Measurements from ENCODE around the gene RALGPS1.

DNA sequence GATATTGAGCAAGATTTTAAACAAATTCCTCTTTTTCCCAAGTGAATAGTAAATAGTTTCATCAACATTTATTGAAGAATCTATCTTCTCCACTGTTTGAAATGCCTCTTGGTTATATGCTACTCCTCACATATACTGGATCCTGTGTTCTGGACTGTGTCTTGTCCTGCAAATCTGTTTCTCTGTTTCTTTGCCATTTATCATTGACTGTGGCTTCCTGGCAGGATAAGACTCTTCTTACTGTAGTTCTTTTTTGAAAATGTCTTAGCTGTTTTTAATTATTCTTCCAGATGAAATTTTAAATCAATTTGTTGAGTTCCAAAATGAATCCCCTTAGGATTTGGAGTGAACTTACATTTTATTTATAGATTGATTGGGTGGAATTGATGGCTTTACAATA is 27.8 kb downstream of the RALGPS1 start:
- TF ChIP-seq, protein P1, sequence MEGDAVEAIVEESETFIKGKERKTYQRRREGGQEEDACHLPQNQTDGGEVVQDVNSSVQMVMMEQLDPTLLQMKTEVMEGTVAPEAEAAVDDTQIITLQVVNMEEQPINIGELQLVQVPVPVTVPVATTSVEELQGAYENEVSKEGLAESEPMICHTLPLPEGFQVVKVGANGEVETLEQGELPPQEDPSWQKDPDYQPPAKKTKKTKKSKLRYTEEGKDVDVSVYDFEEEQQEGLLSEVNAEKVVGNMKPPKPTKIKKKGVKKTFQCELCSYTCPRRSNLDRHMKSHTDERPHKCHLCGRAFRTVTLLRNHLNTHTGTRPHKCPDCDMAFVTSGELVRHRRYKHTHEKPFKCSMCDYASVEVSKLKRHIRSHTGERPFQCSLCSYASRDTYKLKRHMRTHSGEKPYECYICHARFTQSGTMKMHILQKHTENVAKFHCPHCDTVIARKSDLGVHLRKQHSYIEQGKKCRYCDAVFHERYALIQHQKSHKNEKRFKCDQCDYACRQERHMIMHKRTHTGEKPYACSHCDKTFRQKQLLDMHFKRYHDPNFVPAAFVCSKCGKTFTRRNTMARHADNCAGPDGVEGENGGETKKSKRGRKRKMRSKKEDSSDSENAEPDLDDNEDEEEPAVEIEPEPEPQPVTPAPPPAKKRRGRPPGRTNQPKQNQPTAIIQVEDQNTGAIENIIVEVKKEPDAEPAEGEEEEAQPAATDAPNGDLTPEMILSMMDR (IDR thresholded peaks at IDR 0.05): no peak
- no peak for TF ChIP-seq EZH2 (IDR thresholded peaks at IDR 0.05; ENCODE audit: borderline replicate concordance, insufficient read depth, low read depth, low read length, poor library complexity, severe bottlenecking)

All from B cell (primary cell).